Left lung (tissue), 10 donors: Measurements from ENCODE around the gene GPR35. TPM values are rescaled to one million over a fixed set of nuclear protein-coding genes. Genes with fewer than 3 reads are reported as not detected.
A peak's percentile ranks its signal among the peaks of the same experiment; 100 is the strongest.

Experiments
- ATAC-seq: fragments of 200-7000 bp; cut with Tn5 transposase; one replicate; pipeline ENCODE4 v1.9.1; 2020; ENCODE audit warnings: moderate library complexity
- DNase-seq, 4 donors: peaks; one replicate each; pipeline ENCODE4 v3.0.0-alpha.2; 2013 to 2020
- H3K27ac ChIP-seq, 2 donors: fragments of 200-600 bp; sonication (generic) in 1 of 2; one replicate each; pipeline versions ENCODE4 v1.5.0 to v1.8.0; 2020 to 2021
- H3K27me3 ChIP-seq, 2 donors: fragments of 200-600 bp; sonication (generic) in 1 of 2; one replicate each; pipeline versions ENCODE4 v1.5.0 to v1.8.0; 2020 to 2021
- H3K36me3 ChIP-seq, 2 donors: fragments of 200-600 bp; sonication (generic) in 1 of 2; one replicate each; pipeline versions ENCODE4 v1.5.0 to v1.8.0; 2020 to 2021
- H3K4me1 ChIP-seq, 2 donors: fragments of 200-600 bp; one replicate each; pipeline ENCODE4 v1.8.0; 2021
- H3K4me3 ChIP-seq, 2 donors: fragments of 200-600 bp; sonication (generic) in 1 of 2; one replicate each; pipeline versions ENCODE4 v1.5.0 to v1.8.0; 2020 to 2021; ENCODE audit warnings: mild to moderate bottlenecking in 1 of 2
- H3K9me3 ChIP-seq, 2 donors: fragments of 200-600 bp; sonication (generic) in 1 of 2; one replicate each; pipeline versions ENCODE4 v1.5.0 to v1.8.0; 2020 to 2021
- intact Hi-C, 2 donors: fragments of 100-400 bp; cut with DNase I; formaldehyde crosslinking; loops; one replicate each; pipeline versions ENCODE4 v1.11.2 to v1.14.2; 2022
- polyA plus RNA-seq, 6 donors: library from polyadenylated mRNA; unstranded; fragments of 120-200 nt; gene quantifications; one replicate each; pipeline ENCODE4 v1.2.1, GENCODE V29; 2013; ENCODE audit not compliant: insufficient read length in 6 of 6
- total RNA-seq, 2 donors: library from RNA; stranded (reverse); fragmentation: NEBNext Ultra II Directional; extraction: Animal tissue kit (Norgen Biotek cat#: 25700); gene quantifications; one replicate each; pipeline ENCODE4 v1.2.1, GENCODE V29; 2021
- TF ChIP-seq, protein P1 (sequence below), 2 donors: fragments of 200-600 bp; sonication (generic) in 1 of 2; IDR thresholded peaks; one replicate each; pipeline versions ENCODE4 v1.5.0 to v1.8.0; 2021; ENCODE audit warnings: antibody characterized with exemption in 2 of 2
- donor health status: DM: no; HTN: yes; CAD: no.
- donor health status: DM: no; HTN: no; CAD: no.

The GPR35 gene
- total and polyA plus RNA-seq, 8 donors: 1.1 to 6.0 (median 2.7) TPM

DNA sequence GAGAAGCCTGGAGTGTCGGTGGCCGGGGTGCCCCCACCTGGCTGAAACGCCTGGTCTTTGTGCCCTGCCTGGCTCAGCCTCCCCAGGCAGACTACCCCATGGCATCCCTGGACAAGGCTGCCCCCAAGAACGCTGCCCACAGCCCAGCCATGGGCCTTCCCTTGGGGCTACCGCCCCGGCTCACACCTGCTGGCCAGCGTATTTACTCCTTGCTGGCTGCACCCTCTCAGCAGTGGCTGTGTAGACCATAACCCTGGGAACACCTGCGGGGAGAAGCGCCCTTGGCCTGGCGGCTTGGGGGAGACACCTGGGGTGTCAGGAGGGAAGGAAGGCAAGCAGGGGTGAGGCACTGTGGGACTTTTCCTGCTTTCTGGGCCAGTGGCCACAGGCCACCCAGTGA lies 21.4 kb upstream of the GPR35 start:
- no peaks in the 10 kb centered on the region for H3K9me3 ChIP-seq

DNA sequence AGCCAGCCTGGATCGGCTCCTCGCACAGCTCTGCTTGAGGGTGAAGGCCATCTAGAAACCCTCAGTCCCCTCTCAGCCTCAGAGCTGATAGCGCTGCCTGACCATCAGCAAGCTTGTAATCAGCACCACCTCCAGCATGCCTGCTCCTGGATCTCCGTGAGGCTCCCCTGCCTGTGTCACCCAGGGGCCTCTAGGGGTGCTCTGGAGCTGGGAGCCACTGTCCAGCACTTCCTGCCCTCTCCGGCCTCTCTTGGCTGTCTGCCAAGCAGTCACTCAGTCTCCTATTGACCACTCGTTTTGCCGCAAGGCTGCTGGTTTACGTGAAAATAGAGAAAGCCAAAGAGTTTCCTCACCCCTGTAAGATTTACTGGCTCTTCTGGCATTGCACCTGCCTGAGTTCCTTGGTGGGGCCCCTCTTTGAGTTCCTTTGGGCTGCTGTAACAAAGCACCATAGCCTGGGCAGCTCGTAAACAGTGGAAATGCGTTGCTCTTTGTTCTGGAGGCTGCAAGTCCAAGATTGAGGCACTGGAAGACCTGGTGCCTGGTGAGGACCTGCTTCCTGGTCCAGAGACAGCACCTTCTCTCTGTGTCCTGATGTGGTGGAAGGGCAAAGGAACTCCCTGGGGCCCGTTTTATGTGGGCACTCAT lies 20.9 kb upstream of the GPR35 start:
- DNase-seq (peak; percentile 39 to 87 (median 74)), ATAC-seq (peak; percentile 93)
- H3K4me3 ChIP-seq: no peak overlapping the region

More for the DNA sequence above, 21.4 kb upstream of the GPR35 start:
- Histone ChIP-seq H3K27ac (no peak overlapping the region), H3K36me3 (peaks cover 0 to 33% of the 10 kb centered on the region in 2 donors), H3K27me3 (no peaks in the 10 kb centered on the region), H3K4me1 (peaks cover 7 to 14% of the 10 kb centered on the region in 2 donors), H3K4me3 (no peak overlapping the region)
- ATAC-seq (no peak), DNase-seq (peak in 1 of 4 donors; percentile 20)
- TF ChIP-seq, protein P1, sequence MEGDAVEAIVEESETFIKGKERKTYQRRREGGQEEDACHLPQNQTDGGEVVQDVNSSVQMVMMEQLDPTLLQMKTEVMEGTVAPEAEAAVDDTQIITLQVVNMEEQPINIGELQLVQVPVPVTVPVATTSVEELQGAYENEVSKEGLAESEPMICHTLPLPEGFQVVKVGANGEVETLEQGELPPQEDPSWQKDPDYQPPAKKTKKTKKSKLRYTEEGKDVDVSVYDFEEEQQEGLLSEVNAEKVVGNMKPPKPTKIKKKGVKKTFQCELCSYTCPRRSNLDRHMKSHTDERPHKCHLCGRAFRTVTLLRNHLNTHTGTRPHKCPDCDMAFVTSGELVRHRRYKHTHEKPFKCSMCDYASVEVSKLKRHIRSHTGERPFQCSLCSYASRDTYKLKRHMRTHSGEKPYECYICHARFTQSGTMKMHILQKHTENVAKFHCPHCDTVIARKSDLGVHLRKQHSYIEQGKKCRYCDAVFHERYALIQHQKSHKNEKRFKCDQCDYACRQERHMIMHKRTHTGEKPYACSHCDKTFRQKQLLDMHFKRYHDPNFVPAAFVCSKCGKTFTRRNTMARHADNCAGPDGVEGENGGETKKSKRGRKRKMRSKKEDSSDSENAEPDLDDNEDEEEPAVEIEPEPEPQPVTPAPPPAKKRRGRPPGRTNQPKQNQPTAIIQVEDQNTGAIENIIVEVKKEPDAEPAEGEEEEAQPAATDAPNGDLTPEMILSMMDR (IDR thresholded peaks at IDR 0.05): no peak
- intact Hi-C loops: no loop called here

DNA sequence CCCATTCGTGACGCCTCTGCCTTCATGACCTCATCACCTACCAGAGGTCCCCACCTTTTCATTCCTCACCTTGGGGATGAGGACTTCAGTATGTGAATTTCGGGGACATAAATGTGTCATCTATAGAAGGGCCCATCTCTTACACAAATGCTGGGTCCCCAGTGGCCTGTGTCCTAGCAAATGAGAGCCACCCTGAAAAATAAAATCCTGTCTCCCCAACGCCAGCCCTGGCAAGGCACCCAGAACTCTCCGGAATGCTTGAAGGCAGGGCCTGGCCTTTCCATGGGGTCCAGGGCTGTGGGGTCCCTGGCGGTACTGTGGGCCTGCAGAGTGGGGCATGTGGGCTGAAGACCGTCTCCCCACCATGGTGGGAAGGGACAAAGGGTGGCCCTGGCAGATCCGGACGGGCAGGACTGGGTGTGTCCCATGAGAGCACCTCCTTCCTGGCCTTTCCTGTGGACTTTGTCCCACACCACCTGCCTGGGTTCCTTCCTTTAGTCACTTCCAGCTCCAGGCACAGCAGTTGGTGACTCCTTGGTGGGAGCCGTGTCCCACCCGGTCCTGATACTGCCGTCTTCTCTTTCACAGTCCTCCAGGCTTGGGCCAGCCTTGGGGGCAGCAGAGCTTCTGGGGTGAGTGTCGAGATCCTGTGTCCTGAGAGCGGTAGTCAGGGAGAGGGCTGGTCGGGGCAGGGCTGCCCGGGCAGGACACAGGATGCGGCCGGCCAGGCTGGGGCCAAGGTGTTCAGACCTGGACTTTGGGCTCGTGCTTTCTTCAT lies 20.2 kb upstream of the GPR35 start:
- no peak for ATAC-seq
- Histone ChIP-seq H3K27ac (no peak overlapping the region), H3K9me3 (no peaks in the 10 kb centered on the region), H3K4me3 (no peak overlapping the region), H3K4me1 (peaks cover 7 to 14% of the 10 kb centered on the region in 2 donors), H3K27me3 (no peaks in the 10 kb centered on the region), H3K36me3 (peaks cover 0 to 20% of the 10 kb centered on the region in 2 donors)
- TF ChIP-seq, protein P1 (IDR thresholded peaks at IDR 0.05): no peak
- intact Hi-C loops: no loop called here
- peak in 1 of 4 donors; percentile 24 for DNase-seq

More for the DNA sequence above, 20.9 kb upstream of the GPR35 start:
- Histone ChIP-seq H3K9me3 (no peaks in the 10 kb centered on the region), H3K27ac (no peak overlapping the region), H3K27me3 (no peaks in the 10 kb centered on the region), H3K36me3 (peaks cover 0 to 27% of the 10 kb centered on the region in 2 donors), H3K4me1 (peaks cover 7 to 14% of the 10 kb centered on the region in 2 donors)
- intact Hi-C loops: no loop called here
- TF ChIP-seq, protein P1 (IDR thresholded peaks at IDR 0.05): peak; percentile 44 to 82

DNA sequence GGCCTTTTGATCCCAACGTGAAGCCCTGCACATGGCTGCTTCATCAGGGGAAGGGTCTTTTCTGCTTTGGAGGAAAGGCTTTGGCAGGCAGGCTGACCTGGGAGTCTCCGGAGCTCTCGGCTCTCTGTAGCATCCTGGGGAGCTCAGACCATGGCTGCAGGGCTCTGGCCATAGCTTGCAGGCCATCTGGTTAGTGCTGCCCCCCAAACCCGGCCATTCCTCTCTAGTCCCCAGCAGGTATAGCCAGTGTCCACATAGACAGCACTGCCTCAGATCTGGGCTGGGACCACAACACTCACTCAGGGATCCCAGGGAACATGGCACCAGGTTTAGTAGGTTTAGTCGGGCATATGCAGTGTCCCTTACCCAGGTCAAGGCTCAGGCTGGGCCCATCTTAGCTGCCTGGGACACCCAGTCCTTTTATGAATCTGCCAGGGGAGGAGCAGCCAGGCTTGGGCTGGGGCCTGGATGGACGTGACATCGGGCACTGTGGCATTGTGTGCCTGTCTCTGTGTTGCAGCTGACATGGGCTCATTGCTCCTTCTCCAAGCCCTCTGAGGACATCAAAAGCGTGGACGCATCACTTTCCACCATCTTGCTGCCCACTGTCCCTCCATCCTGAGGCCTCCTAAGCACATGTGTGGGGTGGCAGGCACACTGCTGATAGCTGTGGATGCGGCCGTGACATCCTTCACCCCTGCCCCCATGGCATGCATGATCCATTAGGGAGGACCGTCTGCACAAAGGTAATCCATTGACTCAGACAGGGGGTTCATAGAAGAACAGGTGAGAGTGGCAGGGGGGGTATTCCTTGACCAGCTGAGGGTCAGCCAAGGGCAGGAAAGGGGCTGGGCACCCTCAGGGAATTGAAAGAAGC lies 19.2 kb upstream of the GPR35 start:
- no peak overlapping the region for H3K4me3 ChIP-seq
- peaks cover 0 to 12% of the 10 kb centered on the region in 2 donors for H3K36me3 ChIP-seq
- intact Hi-C loops: no loop called here
- TF ChIP-seq, protein P1 (IDR thresholded peaks at IDR 0.05): no peak
- no peaks in the 10 kb centered on the region for H3K9me3 ChIP-seq
- DNase-seq: peak in 1 of 4 donors; percentile 19
- H3K27me3 ChIP-seq: no peaks in the 10 kb centered on the region
- ATAC-seq: no peak
- H3K27ac ChIP-seq: no peak overlapping the region
- H3K4me1 ChIP-seq: peaks cover 7 to 15% of the 10 kb centered on the region in 2 donors
